Pancreas (tissue), 10 donors: ENCODE measurements around the gene OR10W1. TPM values are rescaled to one million over a fixed set of nuclear protein-coding genes. Genes with fewer than 3 reads are reported as not detected.

Experiments
- ATAC-seq, 4 donors: fragments of 200-7000 bp; cut with Tn5 transposase; one replicate each; pipeline versions ENCODE4 v1.8.0 to v1.9.1; 2020; ENCODE audit warnings: mild to moderate bottlenecking in 4 of 4, moderate library complexity in 4 of 4
- DNase-seq, 6 donors: peaks; one replicate each; pipeline ENCODE4 v3.0.0-alpha.2; 2020
- FAIRE-seq: peaks from 2 replicates; lab custom pipeline; 2012; peaks lifted over from hg19 to GRCh38; lab: Jason Lieb, UNC
- H3K27ac ChIP-seq, 4 donors: fragments of 200-600 bp; sonication (generic); 1 replicate in 3 of 4; 2 replicates in 1 of 4; pipeline versions ENCODE4 v1.5.0 to v1.8.0; 2020
- H3K27me3 ChIP-seq, 4 donors: fragments of 200-600 bp; one replicate each; pipeline ENCODE4 v1.8.0; 2021
- H3K36me3 ChIP-seq, 3 donors: fragments of 200-600 bp; sonication (generic) in 1 of 3; one replicate each; pipeline versions ENCODE4 v1.5.0 to v1.8.0; 2020 to 2021
- H3K4me1 ChIP-seq, 3 donors: fragments of 200-600 bp; one replicate each; pipeline ENCODE4 v1.8.0; 2021
- H3K4me3 ChIP-seq, 4 donors: fragments of 200-600 bp; sonication (generic) in 2 of 4; one replicate each; pipeline versions ENCODE4 v1.5.0 to v1.8.0; 2020 to 2021
- H3K9me3 ChIP-seq, 4 donors: fragments of 200-600 bp; one replicate each; pipeline ENCODE4 v1.8.0; 2021
- WGBS, 2 donors: extraction: QIAGEN DNeasy Blood & Tissue Kit; methylation state at CpG; one replicate each; pipeline ENCODE4 v1.1.7; 2013; 5-methylcytosine and 5-hydroxymethylcytosine counted together
- intact Hi-C, 3 donors: fragments of 100-400 bp; cut with DNase I; formaldehyde crosslinking; loops; one replicate each; pipeline versions ENCODE4 v1.11.1 to v1.14.2; 2022
- polyA plus RNA-seq, 2 donors: library from polyadenylated mRNA; stranded (reverse); fragments of 200-250 nt; gene quantifications; one replicate each; pipeline ENCODE4 v1.2.3, GENCODE V29; 2013
- total RNA-seq, 6 donors: library from RNA; stranded (reverse); fragmentation: NEBNext Ultra II Directional in 4 of 6; extraction: Animal tissue kit (Norgen Biotek cat#: 25700) in 4 of 6; gene quantifications; one replicate each; pipeline versions ENCODE4 v1.2.1 to v1.2.4, GENCODE V29; 2021 to 2023
- TF ChIP-seq, protein P1 (sequence below), 4 donors: fragments of 200-600 bp; sonication (generic) in 3 of 4; IDR thresholded peaks; one replicate each; pipeline versions ENCODE4 v1.5.0 to v1.8.0; 2021; ENCODE audit warnings: antibody characterized with exemption in 4 of 4
- donor health status: healthy with polysubstance abuse.
- donor health status: DM: no; HTN: no; CAD: no; lungs with moderate emphysema.
- donor health status: DM: no; HTN: no; CAD: no.
- donor health status: control.
- donor health status: control.
- donor health status: Bipolar disorder and iron deficiency.
- donor health status: DM: yes; HTN: yes; CAD: no.
- donor health status: DM: no; HTN: no; CAD: no.
- donor health status: DM: no; HTN: no; CAD: no.
- donor health status: DM: yes; HTN: yes; CAD: no.

The OR10W1 gene, protein sequence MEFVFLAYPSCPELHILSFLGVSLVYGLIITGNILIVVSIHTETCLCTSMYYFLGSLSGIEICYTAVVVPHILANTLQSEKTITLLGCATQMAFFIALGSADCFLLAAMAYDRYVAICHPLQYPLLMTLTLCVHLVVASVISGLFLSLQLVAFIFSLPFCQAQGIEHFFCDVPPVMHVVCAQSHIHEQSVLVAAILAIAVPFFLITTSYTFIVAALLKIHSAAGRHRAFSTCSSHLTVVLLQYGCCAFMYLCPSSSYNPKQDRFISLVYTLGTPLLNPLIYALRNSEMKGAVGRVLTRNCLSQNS
- total RNA-seq = not detected
- polyA plus RNA-seq = not detected

DNA sequence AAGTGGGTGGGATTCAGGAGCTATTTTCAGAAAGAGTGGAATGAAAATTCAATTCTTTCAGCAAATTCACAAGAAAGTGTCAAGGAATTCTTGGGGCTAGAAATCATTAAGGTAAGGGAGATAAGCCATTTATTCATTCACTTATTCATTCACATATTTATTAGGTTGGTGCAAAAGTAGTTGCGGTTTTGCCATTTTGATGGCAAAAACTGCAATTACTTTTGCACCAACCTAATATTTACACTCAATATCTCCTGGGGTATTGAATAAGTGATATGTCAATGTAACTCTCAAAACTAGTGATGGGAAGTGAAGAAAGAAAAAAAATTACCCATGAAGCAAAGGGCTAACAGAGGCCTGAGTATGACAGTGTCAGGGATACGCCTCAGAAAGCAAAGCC, at the start of gene OR10W1:
TSS of gene OR10W1 (minus strand) at position 119 of the 400 bp plus-strand sequence. CDS start 402 bp downstream, outside the sequence.
- H3K9me3 ChIP-seq = no peaks in the 10 kb centered on the region
- ATAC-seq (no peak), FAIRE-seq (no peak), DNase-seq (no peak)
- H3K27ac ChIP-seq = no peak within 1 kb of the TSS
- no peaks in the 10 kb centered on the region for H3K4me1 ChIP-seq
- H3K27me3 ChIP-seq = no peaks in the 10 kb centered on the region
- no peaks in the 10 kb centered on the region for H3K36me3 ChIP-seq
- H3K4me3 ChIP-seq = no peak within 1 kb of the TSS
- intact Hi-C loops = no loop called here
- WGBS, 2 donors = 91 to 95% methylated on average over 2 of the region's 2 CpGs
- TF ChIP-seq, protein P1, sequence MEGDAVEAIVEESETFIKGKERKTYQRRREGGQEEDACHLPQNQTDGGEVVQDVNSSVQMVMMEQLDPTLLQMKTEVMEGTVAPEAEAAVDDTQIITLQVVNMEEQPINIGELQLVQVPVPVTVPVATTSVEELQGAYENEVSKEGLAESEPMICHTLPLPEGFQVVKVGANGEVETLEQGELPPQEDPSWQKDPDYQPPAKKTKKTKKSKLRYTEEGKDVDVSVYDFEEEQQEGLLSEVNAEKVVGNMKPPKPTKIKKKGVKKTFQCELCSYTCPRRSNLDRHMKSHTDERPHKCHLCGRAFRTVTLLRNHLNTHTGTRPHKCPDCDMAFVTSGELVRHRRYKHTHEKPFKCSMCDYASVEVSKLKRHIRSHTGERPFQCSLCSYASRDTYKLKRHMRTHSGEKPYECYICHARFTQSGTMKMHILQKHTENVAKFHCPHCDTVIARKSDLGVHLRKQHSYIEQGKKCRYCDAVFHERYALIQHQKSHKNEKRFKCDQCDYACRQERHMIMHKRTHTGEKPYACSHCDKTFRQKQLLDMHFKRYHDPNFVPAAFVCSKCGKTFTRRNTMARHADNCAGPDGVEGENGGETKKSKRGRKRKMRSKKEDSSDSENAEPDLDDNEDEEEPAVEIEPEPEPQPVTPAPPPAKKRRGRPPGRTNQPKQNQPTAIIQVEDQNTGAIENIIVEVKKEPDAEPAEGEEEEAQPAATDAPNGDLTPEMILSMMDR (IDR thresholded peaks at IDR 0.05) = no peak

DNA sequence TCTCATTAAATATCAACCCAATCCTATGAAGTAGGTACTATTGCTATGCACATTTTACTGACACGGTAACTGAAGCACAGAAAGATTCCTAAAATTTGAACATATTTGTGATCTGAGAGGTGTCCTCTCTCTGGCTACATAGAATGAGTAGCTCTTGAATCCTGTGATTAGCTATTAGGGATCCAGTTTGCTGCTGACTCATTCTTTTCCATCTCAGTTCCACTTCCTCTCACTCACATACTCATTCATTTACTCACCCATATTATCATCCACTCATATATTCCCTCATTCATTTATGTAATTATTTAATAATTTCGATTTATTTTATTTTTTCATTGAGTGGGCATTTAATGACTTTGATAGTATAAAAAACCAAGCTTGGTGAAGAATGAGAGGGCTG, 48.1 kb upstream of the OR10W1 start:
- intact Hi-C loops = no loop called here
- 57 to 60% methylated on average over 2 of the region's 2 CpGs for WGBS, 2 donors
- TF ChIP-seq, protein P1 (IDR thresholded peaks at IDR 0.05) = no peak
- Histone ChIP-seq H3K9me3 (no peaks in the 10 kb centered on the region), H3K27me3 (no peaks in the 10 kb centered on the region), H3K36me3 (no peaks in the 10 kb centered on the region), H3K27ac (no peak overlapping the region), H3K4me3 (no peak overlapping the region), H3K4me1 (no peaks in the 10 kb centered on the region)
- no peak for DNase-seq
- no peak for ATAC-seq
- FAIRE-seq = no peak

DNA sequence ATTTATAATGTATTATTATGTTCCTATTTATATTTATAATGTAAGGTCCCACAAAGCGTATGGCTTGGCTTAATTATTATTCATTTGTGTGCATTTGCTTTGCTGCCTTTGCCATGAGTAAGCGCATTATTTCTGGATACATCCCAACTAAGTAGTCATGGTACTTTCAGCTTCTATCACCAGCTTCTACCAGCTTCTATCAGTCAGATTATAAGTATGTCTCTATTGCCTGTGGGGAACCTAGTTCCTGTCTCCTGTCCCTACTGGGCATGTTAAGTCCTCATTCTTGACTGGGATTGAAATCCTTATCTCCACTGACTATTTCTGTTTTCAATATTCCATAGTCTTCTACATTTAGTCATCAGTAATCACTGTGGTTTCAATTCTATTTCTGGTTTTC, 33.5 kb upstream of the OR10W1 start:
- no peak overlapping the region for H3K4me3 ChIP-seq
- DNase-seq (no peak), ATAC-seq (no peak), FAIRE-seq (no peak)
- WGBS, 2 donors = 77 to 81% methylated on average over 2 of the region's 2 CpGs
- H3K27ac ChIP-seq = no peak overlapping the region
- intact Hi-C loops = no loop called here
- no peaks in the 10 kb centered on the region for H3K27me3 ChIP-seq
- TF ChIP-seq, protein P1 (IDR thresholded peaks at IDR 0.05) = no peak
- no peaks in the 10 kb centered on the region for H3K4me1 ChIP-seq
- H3K9me3 ChIP-seq = no peaks in the 10 kb centered on the region
- H3K36me3 ChIP-seq = no peaks in the 10 kb centered on the region

DNA sequence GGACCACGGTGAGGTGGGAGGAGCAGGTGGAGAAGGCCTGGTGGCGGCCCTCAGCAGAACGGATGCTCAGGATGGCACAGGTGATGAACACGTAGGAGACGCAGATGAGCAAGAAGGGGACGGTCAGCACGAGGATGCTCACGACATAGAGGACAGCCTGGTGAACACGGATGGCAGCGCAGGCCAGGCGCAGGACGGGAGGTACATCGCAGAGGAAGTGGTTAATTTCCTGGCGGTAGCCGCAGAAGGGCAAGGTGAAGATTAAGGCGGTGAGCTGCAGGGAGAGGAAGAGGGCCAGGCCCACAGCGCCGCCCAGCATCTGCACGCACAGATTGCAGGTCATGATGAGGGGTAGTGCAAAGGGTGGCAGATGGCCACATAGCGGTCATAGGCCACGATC, 24.0 kb upstream of the OR10W1 start:
- no peaks in the 10 kb centered on the region for H3K36me3 ChIP-seq
- intact Hi-C loops = no loop called here
- H3K27me3 ChIP-seq = no peaks in the 10 kb centered on the region
- DNase-seq = no peak
- no peak for FAIRE-seq
- ATAC-seq = no peak
- H3K4me1 ChIP-seq = no peaks in the 10 kb centered on the region
- WGBS, 2 donors = 83 to 92% methylated on average over 21 of the region's 21 CpGs
- H3K4me3 ChIP-seq = no peak overlapping the region
- H3K9me3 ChIP-seq = no peaks in the 10 kb centered on the region
- H3K27ac ChIP-seq = no peak overlapping the region
- TF ChIP-seq, protein P1 (IDR thresholded peaks at IDR 0.05) = no peak

DNA sequence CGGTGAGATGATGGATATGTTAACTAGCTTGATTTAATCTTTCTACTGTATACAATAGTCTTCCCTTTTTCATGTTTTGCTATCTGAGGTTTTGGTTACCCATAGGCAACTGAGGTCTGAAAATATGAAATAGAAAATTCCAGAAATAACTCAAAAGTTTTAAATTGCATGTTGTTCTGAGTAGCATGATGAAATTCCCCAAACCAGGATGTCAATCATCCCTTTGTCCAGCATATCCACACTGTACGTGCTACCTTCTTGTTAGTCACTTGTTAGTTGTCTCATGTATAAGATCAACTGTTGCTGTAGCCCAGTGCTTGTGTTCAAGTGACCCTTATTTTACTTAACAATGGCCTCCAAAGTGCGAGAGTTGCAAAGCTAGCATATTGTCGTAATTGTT, 21.2 kb upstream of the OR10W1 start:
- H3K27ac ChIP-seq = no peak overlapping the region
- no peaks in the 10 kb centered on the region for H3K9me3 ChIP-seq
- WGBS, 2 donors = 46 to 59% methylated on average over 4 of the region's 4 CpGs
- no peak overlapping the region for H3K4me3 ChIP-seq
- no peaks in the 10 kb centered on the region for H3K4me1 ChIP-seq
- ATAC-seq (no peak), FAIRE-seq (no peak), DNase-seq (no peak)
- no peaks in the 10 kb centered on the region for H3K36me3 ChIP-seq
- no peaks in the 10 kb centered on the region for H3K27me3 ChIP-seq
- intact Hi-C loops = no loop called here
- TF ChIP-seq, protein P1 (IDR thresholded peaks at IDR 0.05) = no peak
